ENCODE results near the gene MRPS24.

The MRPS24 gene

GRCh38 chr7:43868181-43868580 lies 1.1 kb downstream of the MRPS24 start:
- ChIA-PET CTCF (no interaction called here), POLR2A (interaction anchor here (0.7 to 1.6 kb wide), 2 partner anchors 16 to 18 kb away, joined by 3 to 4 read pairs; no protein-coding TSS in a partner anchor)
- no peak for TF ChIP-seq CTCF (IDR thresholded peaks at IDR 0.05; ENCODE audit: insufficient read depth, low read length, missing control alignments)
- DNase-seq (ENCODE audit: low read depth, low spot score), result no peak
- H3K4me3 ChIP-seq (ENCODE audit: low read depth, low read length), result peak overlapping the region; percentile 92

- no peak for DNase-seq (ENCODE audit: low read depth, low spot score)
- no peak for TF ChIP-seq CTCF (IDR thresholded peaks at IDR 0.05; ENCODE audit: insufficient read depth, low read length, missing control alignments)
- ChIA-PET POLR2A (no interaction called here), CTCF (no interaction called here)
- H3K4me3 ChIP-seq (ENCODE audit: low read depth, low read length), result no peak overlapping the region
Measured at GRCh38 chr7:43865277-43865676, 4.0 kb downstream of the MRPS24 start.

- ChIA-PET POLR2A (no interaction called here), CTCF (no interaction called here)
- DNase-seq (ENCODE audit: low read depth, low spot score), result no peak
- no peak for TF ChIP-seq CTCF (IDR thresholded peaks at IDR 0.05; ENCODE audit: insufficient read depth, low read length, missing control alignments)
- H3K4me3 ChIP-seq (ENCODE audit: low read depth, low read length), result no peak overlapping the region
Measured at GRCh38 chr7:43864126-43864525, 5.2 kb downstream of the MRPS24 start.

GRCh38 chr7:43856996-43857395 lies 12.3 kb downstream of the MRPS24 start:
- ChIA-PET CTCF (interaction anchor here (4.3 kb wide), 1 partner anchor 18 kb away, joined by 17 read pairs; no protein-coding TSS in a partner anchor), POLR2A (no interaction called here)
- no peak for TF ChIP-seq CTCF (IDR thresholded peaks at IDR 0.05; ENCODE audit: insufficient read depth, low read length, missing control alignments)
- H3K4me3 ChIP-seq (ENCODE audit: low read depth, low read length), result no peak overlapping the region
- DNase-seq (ENCODE audit: low read depth, low spot score), result no peak

- no peak overlapping the region for H3K4me3 ChIP-seq (ENCODE audit: low read depth, low read length)
- ChIA-PET POLR2A (no interaction called here), CTCF (interaction anchor here (1.3 to 4.3 kb wide), 4 partner anchors 17 to 274 kb away, joined by 4 to 17 read pairs (median 4); partner anchors contain the start of gene STK17A)
- no peak for DNase-seq (ENCODE audit: low read depth, low spot score)
- no peak for TF ChIP-seq CTCF (IDR thresholded peaks at IDR 0.05; ENCODE audit: insufficient read depth, low read length, missing control alignments)
Measured at GRCh38 chr7:43856316-43856715, 13.0 kb downstream of the MRPS24 start.

- TF ChIP-seq CTCF (IDR thresholded peaks at IDR 0.05; ENCODE audit: insufficient read depth, low read length, missing control alignments), result no peak
- CTCF ChIA-PET, result interaction anchor here (0.8 to 4.3 kb wide), 6 partner anchors 10 to 273 kb away, joined by 3 to 17 read pairs (median 4); partner anchors contain the start of gene STK17A
- H3K4me3 ChIP-seq (ENCODE audit: low read depth, low read length), result no peak overlapping the region
- no peak for DNase-seq (ENCODE audit: low read depth, low spot score)
- POLR2A ChIA-PET, result no interaction called here
Measured at GRCh38 chr7:43855176-43855575, 14.1 kb downstream of the MRPS24 start.

Measured in AG04449 (cell line).